K562 (cell line): ENCODE results near the gene ZNF629. TPM values are rescaled to one million over a fixed set of nuclear protein-coding genes. Genes with fewer than 3 reads are reported as not detected.

Source experiments
- CREBBP ChIP-seq: IDR thresholded peaks from one replicate; pipeline ENCODE4 v1.6.1; 2012; ENCODE audit warnings: low read depth, mild to moderate bottlenecking, control low read depth, inconsistent platforms, low read length
- CSDE1 ChIP-seq, 2 experiments: fragments of 450-650 bp; IDR thresholded peaks; 2 replicates each; pipeline ENCODE4 v1.6.1; 2016; ENCODE audit warnings: mild to moderate bottlenecking in 1 of 2
- E2F4 ChIP-seq: sonication (generic); formaldehyde crosslinking; IDR thresholded peaks from 2 replicates; pipeline ENCODE4 v1.8.0; 2022; ENCODE audit warnings: mild to moderate bottlenecking, low read depth, missing genetic modification reagents
- HDGF ChIP-seq: fragments of 450-650 bp; IDR thresholded peaks from 2 replicates; pipeline ENCODE4 v1.6.1; 2016
- L3MBTL2 ChIP-seq: fragments of 450-650 bp; IDR thresholded peaks from 2 replicates; pipeline ENCODE4 v1.6.1; 2016; ENCODE audit warnings: mild to moderate bottlenecking, moderate library complexity
- PBX2 ChIP-seq, 2 experiments: IDR thresholded peaks in 1 of 2; conservative IDR thresholded peaks in 1 of 2; 2 replicates each; pipeline ENCODE4 v1.6.1; 2016; ENCODE audit warnings: low read depth in 2 of 2, mild to moderate bottlenecking in 1 of 2, missing compliant biosample characterization in 1 of 2, missing genetic modification characterization in 1 of 2, moderate library complexity in 1 of 2
- RBM14 ChIP-seq: fragments of 200-400 bp; formaldehyde crosslinking; IDR thresholded peaks from 2 replicates; pipeline ENCODE4 v1.6.1; 2018; ENCODE audit warnings: low read depth, mild to moderate bottlenecking, low read length, moderate library complexity, borderline replicate concordance; ENCODE audit not compliant: insufficient read depth
- RNF219 ChIP-seq: fragments of 250-450 bp; sonication (Bioruptor Pico); IDR thresholded peaks from 2 replicates; pipeline ENCODE4 v1.5.0; 2022; ENCODE audit warnings: mild to moderate bottlenecking
- SMAD1 ChIP-seq: fragments of 150-350 bp; IDR thresholded peaks from 2 replicates; pipeline ENCODE4 v1.6.1; 2014; ENCODE audit warnings: low read length, low read depth; ENCODE audit not compliant: partially characterized antibody
- SMARCC2 ChIP-seq: fragments of 450-650 bp; IDR thresholded peaks from 2 replicates; pipeline ENCODE4 v1.6.1; 2017; ENCODE audit warnings: antibody characterized with exemption, moderate library complexity, mild to moderate bottlenecking, low read depth
- SRSF7 ChIP-seq: fragments of 200-400 bp; formaldehyde crosslinking; optimal IDR thresholded peaks from 2 replicates; pipeline ENCODE3; 2017; ENCODE audit warnings: mild to moderate bottlenecking, low read depth, low read length
- STAT5A ChIP-seq: IDR thresholded peaks from 2 replicates; pipeline ENCODE4 v1.6.1; 2012; ENCODE audit warnings: low read length, inconsistent platforms, borderline replicate concordance
- UBTF ChIP-seq, 2 experiments: IDR thresholded peaks; 2 replicates each; pipeline ENCODE4 v1.6.1; 2012; ENCODE audit warnings: improper control_type of control experiment in 2 of 2, low read depth in 2 of 2, low read length in 2 of 2, borderline replicate concordance in 1 of 2
- ZBTB2 ChIP-seq: fragments of 450-650 bp; IDR thresholded peaks from 2 replicates; pipeline ENCODE4 v1.6.1; 2016; ENCODE audit warnings: antibody characterized with exemption
- ZNF124 ChIP-seq: sonication (generic); formaldehyde crosslinking; IDR thresholded peaks from 2 replicates; pipeline ENCODE4 v1.8.1; 2022; ENCODE audit warnings: missing genetic modification reagents
- ZNF384 ChIP-seq: IDR thresholded peaks from 2 replicates; pipeline ENCODE4 v1.6.1; 2012; ENCODE audit warnings: low read depth, low read length, improper control_type of control experiment
- ZSCAN29 ChIP-seq: fragments of 450-650 bp; IDR thresholded peaks from 2 replicates; pipeline ENCODE4 v1.6.1; 2017
- polyA plus RNA-seq, 8 experiments: library from polyadenylated mRNA; depleted of rRNA in 4 of 8; stranded (reverse) in 5 of 8; unstranded in 3 of 8; fragments of >200 nt; fragmentation: Nextera tagmentation in 2 of 8; fragmentation: Illumina TruSeq in 1 of 8; extraction: Ambion mirVana in 2 of 8; extraction: Trizol in 1 of 8; gene quantifications; 2 replicates each; pipeline versions ENCODE4 v1.2.1 to v1.2.3, GENCODE V29; 2011 to 2014; ENCODE audit warnings: inconsistent platforms in 1 of 8, missing spikeins in 1 of 8
- total RNA-seq, 7 experiments: library from RNA; depleted of rRNA in 6 of 7; stranded (reverse); fragments of >200 nt in 6 of 7; fragmentation: Illumina TruSeq in 2 of 7; extraction: Trizol in 2 of 7; gene quantifications; 2 replicates each; pipeline versions ENCODE4 v1.2.1 to v1.2.3, GENCODE V29; 2011 to 2021; ENCODE audit warnings: low replicate concordance in 1 of 7

The ZNF629 gene
- total and polyA plus RNA-seq, 9 of the 15 experiments (the other 6 are each of a cell fraction or from before 2014, with no cell fraction given): 0.44 to 18.8 (median 7.4) TPM

GRCh38 chr16:30786936-30787612 is at the start of gene ZNF629 (continued):
- TF ChIP-seq ZSCAN29 (no peak), CSDE1 (IDR thresholded peaks at IDR 0.05) (no peak), UBTF (IDR thresholded peaks at IDR 0.05; ENCODE audit: borderline replicate concordance in 1 of 2, low read depth in 2 of 2, low read length in 2 of 2) (0 out of 4 replicates have a peak, but pooled peaks of 1 of the 2 experiments have one; percentile 9), ZNF124 (no peak), HDGF (no peak), CREBBP (no peak), ZNF384 (no peak), ZBTB2 (peak; percentile 62; the same call in 1 of the 2 replicates), STAT5A (no peak), PBX2 (CRISPR knock-in tag; IDR thresholded peaks at IDR 0.05; ENCODE audit: low read depth) (no peak), PBX2 (tag; conservative IDR thresholded peaks at IDR 0.05; ENCODE audit: low read depth) (no peak), SMARCC2 (no peak), RNF219 (CRISPR knock-in tag) (no peak), L3MBTL2 (peak; percentile 39), RBM14 (no peak), SMAD1 (no peak), SRSF7 (no peak), E2F4 (CRISPR knock-in tag) (no peak)
